Upper lobe of right lung (tissue), 1 donor: Measurements from ENCODE around the gene USP27X. TPM values are rescaled to one million over a fixed set of nuclear protein-coding genes. Genes with fewer than 3 reads are reported as not detected.

Experiments
- ATAC-seq: fragments of 200-7000 bp; cut with Tn5 transposase; one replicate; pipeline ENCODE4 v1.9.1; 2020; ENCODE audit warnings: mild to moderate bottlenecking, moderate library complexity
- DNase-seq: peaks from one replicate; pipeline ENCODE4 v3.0.0-alpha.2; 2020
- H3K27ac ChIP-seq: fragments of 200-600 bp; one replicate; pipeline ENCODE4 v1.8.0; 2022
- H3K27me3 ChIP-seq: fragments of 200-600 bp; one replicate; pipeline ENCODE4 v1.8.0; 2022; ENCODE audit warnings: mild to moderate bottlenecking
- H3K36me3 ChIP-seq: fragments of 200-600 bp; one replicate; pipeline ENCODE4 v1.8.0; 2022
- H3K4me1 ChIP-seq: fragments of 200-600 bp; one replicate; pipeline ENCODE4 v1.8.0; 2022
- H3K4me3 ChIP-seq: fragments of 200-600 bp; one replicate; pipeline ENCODE4 v1.8.0; 2022; ENCODE audit warnings: mild to moderate bottlenecking
- H3K9me3 ChIP-seq: fragments of 200-600 bp; one replicate; pipeline ENCODE4 v1.8.0; 2022
- intact Hi-C: fragments of 100-400 bp; cut with DNase I; formaldehyde crosslinking; loops from one replicate; pipeline ENCODE4 v1.11.0; 2022
- total RNA-seq: library from RNA; stranded (reverse); fragmentation: NEBNext Ultra II Directional; extraction: Animal tissue kit (Norgen Biotek cat#: 25700); gene quantifications from one replicate; pipeline ENCODE4 v1.2.1, GENCODE V29; 2021
- TF ChIP-seq, protein P1 (sequence below): fragments of 200-600 bp; IDR thresholded peaks from one replicate; pipeline ENCODE4 v1.8.0; 2022; ENCODE audit warnings: antibody characterized with exemption
- donor health status: DM: no; HTN: yes; CAD: no; lungs with severe emphysema.

USP27X gene
- total RNA-seq, 1 donor from 2014 or later, result 3.0 TPM

GRCh38 chrX:49845701-49846403, 33.4 kb upstream of the USP27X start:
- intact Hi-C loops, result no loop called here

GRCh38 chrX:49846522-49846921, 32.8 kb upstream of the USP27X start:
- Histone ChIP-seq H3K27me3 (no peaks in the 10 kb centered on the region), H3K4me1 (no peaks in the 10 kb centered on the region), H3K9me3 (no peaks in the 10 kb centered on the region), H3K36me3 (no peaks in the 10 kb centered on the region), H3K27ac (no peak overlapping the region), H3K4me3 (no peak overlapping the region)
- ATAC-seq, result no peak
- TF ChIP-seq, protein P1, sequence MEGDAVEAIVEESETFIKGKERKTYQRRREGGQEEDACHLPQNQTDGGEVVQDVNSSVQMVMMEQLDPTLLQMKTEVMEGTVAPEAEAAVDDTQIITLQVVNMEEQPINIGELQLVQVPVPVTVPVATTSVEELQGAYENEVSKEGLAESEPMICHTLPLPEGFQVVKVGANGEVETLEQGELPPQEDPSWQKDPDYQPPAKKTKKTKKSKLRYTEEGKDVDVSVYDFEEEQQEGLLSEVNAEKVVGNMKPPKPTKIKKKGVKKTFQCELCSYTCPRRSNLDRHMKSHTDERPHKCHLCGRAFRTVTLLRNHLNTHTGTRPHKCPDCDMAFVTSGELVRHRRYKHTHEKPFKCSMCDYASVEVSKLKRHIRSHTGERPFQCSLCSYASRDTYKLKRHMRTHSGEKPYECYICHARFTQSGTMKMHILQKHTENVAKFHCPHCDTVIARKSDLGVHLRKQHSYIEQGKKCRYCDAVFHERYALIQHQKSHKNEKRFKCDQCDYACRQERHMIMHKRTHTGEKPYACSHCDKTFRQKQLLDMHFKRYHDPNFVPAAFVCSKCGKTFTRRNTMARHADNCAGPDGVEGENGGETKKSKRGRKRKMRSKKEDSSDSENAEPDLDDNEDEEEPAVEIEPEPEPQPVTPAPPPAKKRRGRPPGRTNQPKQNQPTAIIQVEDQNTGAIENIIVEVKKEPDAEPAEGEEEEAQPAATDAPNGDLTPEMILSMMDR, result no peak
- intact Hi-C loops, result no loop called here
- no peak for DNase-seq

More at GRCh38 chrX:49845701-49846403, 33.4 kb upstream of the USP27X start:
- H3K4me3 ChIP-seq, result no peak overlapping the region
- DNase-seq (no peak), ATAC-seq (no peak)
- TF ChIP-seq, protein P1, result no peak
- H3K27ac ChIP-seq, result no peak overlapping the region
- no peaks in the 10 kb centered on the region for H3K4me1 ChIP-seq
- H3K9me3 ChIP-seq, result no peaks in the 10 kb centered on the region
- H3K36me3 ChIP-seq, result no peaks in the 10 kb centered on the region
- no peaks in the 10 kb centered on the region for H3K27me3 ChIP-seq

DNA sequence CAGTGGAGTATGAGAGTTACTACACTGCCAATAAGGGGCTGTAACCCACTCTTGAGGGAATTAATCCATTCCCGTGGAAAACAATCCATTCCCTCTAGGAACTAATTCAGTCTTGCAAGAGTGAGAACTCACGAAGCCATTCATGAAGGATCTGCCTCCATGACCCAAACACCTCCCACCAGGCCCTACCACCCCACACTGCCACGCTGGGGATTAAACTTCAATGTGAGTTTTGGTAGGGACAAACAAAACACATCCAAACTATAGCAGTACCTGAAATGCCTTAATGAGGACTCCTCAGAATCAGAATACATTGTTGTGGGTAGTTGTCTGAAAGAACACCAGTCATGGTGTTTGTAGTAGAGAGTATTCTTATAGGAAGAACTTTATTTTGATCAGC, 31.0 kb upstream of the USP27X start:
- H3K4me3 ChIP-seq, result no peak overlapping the region
- H3K36me3 ChIP-seq, result no peaks in the 10 kb centered on the region
- ATAC-seq (no peak), DNase-seq (no peak)
- no peaks in the 10 kb centered on the region for H3K27me3 ChIP-seq
- H3K9me3 ChIP-seq, result no peaks in the 10 kb centered on the region
- intact Hi-C loops, result no loop called here
- H3K4me1 ChIP-seq, result no peaks in the 10 kb centered on the region
- no peak overlapping the region for H3K27ac ChIP-seq
- TF ChIP-seq, protein P1, result no peak

DNA sequence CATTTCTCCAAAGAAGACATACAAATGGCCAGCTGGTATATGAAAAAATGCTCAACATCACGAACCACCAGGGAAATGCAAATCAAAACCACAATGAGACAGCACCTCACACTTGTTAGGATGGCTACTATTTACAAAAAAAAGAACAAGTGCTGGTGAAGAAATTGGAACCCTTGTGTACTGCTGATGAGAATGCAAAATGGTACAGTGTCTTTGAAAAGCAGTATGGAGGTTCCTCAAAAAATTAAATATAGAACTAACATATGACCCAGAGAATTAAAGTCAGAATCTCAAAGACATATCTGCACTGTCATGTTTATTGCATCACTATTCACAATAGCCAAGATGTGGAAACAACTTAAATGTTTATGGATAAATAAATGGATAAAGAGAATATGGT, 29.3 kb upstream of the USP27X start:
- no peak for DNase-seq

GRCh38 chrX:49853661-49854060, 25.6 kb upstream of the USP27X start:
- H3K27me3 ChIP-seq, result no peaks in the 10 kb centered on the region
- H3K9me3 ChIP-seq, result no peaks in the 10 kb centered on the region
- intact Hi-C loops, result no loop called here
- H3K4me1 ChIP-seq, result no peaks in the 10 kb centered on the region
- TF ChIP-seq, protein P1, result no peak
- no peak overlapping the region for H3K27ac ChIP-seq
- H3K4me3 ChIP-seq, result no peak overlapping the region
- H3K36me3 ChIP-seq, result no peaks in the 10 kb centered on the region
- no peak for DNase-seq
- no peak for ATAC-seq

More for the DNA sequence above, 29.3 kb upstream of the USP27X start:
- Histone ChIP-seq H3K27ac (no peak overlapping the region), H3K4me1 (no peaks in the 10 kb centered on the region), H3K27me3 (no peaks in the 10 kb centered on the region), H3K36me3 (no peaks in the 10 kb centered on the region), H3K9me3 (no peaks in the 10 kb centered on the region), H3K4me3 (no peak overlapping the region)
- intact Hi-C loops, result no loop called here
- TF ChIP-seq, protein P1, result no peak
- ATAC-seq, result no peak
